Activated CD4-positive, alpha-beta T cell treated with anti-CD3 and anti-CD28 coated beads for 4 hours (primary cell): ENCODE data around the gene ESYT1.

Source experiments
- DNase-seq, 2 donors: peaks; one replicate each; pipeline ENCODE4 v3.0.0-alpha.2; 2020

Gene ESYT1, protein sequence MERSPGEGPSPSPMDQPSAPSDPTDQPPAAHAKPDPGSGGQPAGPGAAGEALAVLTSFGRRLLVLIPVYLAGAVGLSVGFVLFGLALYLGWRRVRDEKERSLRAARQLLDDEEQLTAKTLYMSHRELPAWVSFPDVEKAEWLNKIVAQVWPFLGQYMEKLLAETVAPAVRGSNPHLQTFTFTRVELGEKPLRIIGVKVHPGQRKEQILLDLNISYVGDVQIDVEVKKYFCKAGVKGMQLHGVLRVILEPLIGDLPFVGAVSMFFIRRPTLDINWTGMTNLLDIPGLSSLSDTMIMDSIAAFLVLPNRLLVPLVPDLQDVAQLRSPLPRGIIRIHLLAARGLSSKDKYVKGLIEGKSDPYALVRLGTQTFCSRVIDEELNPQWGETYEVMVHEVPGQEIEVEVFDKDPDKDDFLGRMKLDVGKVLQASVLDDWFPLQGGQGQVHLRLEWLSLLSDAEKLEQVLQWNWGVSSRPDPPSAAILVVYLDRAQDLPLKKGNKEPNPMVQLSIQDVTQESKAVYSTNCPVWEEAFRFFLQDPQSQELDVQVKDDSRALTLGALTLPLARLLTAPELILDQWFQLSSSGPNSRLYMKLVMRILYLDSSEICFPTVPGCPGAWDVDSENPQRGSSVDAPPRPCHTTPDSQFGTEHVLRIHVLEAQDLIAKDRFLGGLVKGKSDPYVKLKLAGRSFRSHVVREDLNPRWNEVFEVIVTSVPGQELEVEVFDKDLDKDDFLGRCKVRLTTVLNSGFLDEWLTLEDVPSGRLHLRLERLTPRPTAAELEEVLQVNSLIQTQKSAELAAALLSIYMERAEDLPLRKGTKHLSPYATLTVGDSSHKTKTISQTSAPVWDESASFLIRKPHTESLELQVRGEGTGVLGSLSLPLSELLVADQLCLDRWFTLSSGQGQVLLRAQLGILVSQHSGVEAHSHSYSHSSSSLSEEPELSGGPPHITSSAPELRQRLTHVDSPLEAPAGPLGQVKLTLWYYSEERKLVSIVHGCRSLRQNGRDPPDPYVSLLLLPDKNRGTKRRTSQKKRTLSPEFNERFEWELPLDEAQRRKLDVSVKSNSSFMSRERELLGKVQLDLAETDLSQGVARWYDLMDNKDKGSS

DNA sequence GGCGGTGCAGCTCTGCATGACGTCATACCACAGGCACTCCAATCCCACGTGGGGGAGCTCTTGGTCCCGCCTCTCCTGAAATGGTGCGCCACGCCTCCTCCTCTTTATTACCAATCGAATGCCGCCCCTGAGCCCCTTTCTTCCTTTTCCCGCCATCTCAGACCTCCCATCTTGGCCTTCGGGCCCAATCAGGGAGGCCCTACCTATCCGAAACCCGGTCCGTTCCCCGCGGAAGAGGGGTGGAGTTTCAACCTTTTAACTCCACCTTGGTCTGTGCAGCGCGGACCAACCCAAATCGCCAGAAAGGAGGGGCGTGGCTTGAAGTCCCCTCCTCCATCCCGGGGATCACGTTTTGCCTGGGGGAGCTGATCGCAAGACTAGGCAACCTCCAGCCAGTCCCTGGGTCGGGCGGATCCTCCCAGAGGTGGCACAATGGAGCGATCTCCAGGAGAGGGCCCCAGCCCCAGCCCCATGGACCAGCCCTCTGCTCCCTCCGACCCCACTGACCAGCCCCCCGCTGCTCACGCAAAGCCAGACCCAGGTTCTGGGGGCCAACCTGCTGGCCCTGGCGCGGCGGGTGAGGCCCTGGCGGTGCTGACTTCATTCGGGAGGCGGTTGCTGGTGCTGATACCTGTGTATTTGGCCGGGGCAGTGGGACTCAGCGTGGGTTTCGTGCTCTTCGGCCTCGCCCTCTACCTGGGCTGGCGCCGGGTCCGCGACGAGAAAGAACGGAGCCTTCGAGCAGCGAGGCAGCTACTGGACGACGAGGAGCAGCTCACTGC, at the start of gene ESYT1:
Gene ESYT1, plus strand, starts transcription at position 380 of the 782 bp plus-strand sequence. Its CDS starts 53 bp downstream, at position 433.
- DNase-seq: peak; percentile 95 to 97

DNA sequence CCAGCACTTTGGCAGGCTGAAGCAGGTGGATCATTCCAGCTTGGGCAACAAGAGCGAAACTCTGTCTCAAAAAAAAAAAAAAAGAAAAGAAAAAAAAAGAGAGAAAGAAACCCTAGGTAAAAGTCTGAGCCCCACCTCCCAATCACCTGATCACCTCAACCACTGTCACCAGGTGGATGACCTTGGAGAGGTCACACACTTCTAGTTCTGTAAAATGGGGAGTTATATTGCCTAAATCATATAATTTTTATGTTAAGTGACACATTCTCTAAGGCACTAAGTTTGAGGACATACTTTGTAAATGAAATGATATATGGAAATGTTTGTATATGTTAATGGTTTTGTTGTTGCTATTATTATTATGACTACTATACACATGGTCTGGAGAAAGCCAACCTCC, 49.6 kb upstream of the ESYT1 start:
- DNase-seq: no peak

DNA sequence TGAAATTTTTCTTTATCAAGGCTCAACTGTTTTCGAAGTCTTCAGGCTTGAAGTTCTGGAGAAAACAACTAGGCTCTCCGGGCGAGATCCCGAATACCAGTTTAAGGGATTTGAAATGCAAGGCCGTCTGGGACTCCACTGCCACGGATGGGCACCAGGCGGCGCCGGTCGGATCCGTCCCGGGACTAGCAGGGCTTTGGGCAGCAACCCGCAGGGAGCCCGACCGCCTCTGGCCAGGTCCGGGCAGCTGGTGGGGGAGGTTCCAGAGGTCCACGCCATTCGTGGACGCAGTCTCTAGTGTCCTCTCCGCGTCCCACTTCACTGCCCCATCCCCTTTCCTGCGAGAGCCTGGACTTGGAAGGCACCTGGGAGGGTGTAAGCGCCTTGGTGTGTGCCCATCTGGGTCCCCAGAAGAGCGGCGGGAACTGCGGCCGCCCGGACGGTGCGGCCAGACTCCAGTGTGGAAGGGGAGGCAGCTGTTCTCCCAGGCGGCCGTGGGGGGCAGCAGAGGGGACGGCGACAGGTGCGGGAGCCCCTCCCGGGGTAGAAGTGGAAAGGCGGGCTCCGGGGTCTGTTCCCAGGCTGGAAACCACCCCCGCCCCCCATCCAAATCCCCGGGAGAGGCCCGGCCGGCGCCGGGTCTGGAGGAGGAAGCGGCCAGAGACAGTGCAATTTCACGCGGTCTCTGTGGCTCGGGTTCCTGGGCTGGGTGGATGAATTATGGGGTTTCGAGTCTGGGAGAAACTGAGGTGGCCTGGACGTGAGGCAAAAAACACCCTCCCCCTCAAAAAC, 48.9 kb upstream of the ESYT1 start:
- DNase-seq: peak; percentile 41 to 43

GRCh38 chr12:56079723-56080555, 48.1 kb upstream of the ESYT1 start, which contains the start of gene ERBB3:
Gene ERBB3 (plus strand): TSS chr12:56080165. CDS start chr12:56080301, 136 bp downstream.
- peak; percentile 67 to 76 for DNase-seq

GRCh38 chr12:56080556-56081138, 47.4 kb upstream of the ESYT1 start:
- DNase-seq: no peak

- DNase-seq: no peak
Observed at GRCh38 chr12:56081393-56082347, 46.4 kb upstream of the ESYT1 start.

GRCh38 chr12:56082382-56082781, 45.7 kb upstream of the ESYT1 start:
- DNase-seq: no peak

GRCh38 chr12:56082967-56083366, 45.1 kb upstream of the ESYT1 start:
- DNase-seq: no peak

- peak in 1 of 2 donors; percentile 10 for DNase-seq
Observed at GRCh38 chr12:56084958-56085543, 43.0 kb upstream of the ESYT1 start.

- no peak for DNase-seq
Observed at GRCh38 chr12:56086096-56086495, 42.0 kb upstream of the ESYT1 start.

- no peak for DNase-seq
Observed at GRCh38 chr12:56086608-56087007, 41.5 kb upstream of the ESYT1 start.

- no peak for DNase-seq
Observed at GRCh38 chr12:56087220-56087619, 40.8 kb upstream of the ESYT1 start.

GRCh38 chr12:56097738-56098137, 30.3 kb upstream of the ESYT1 start:
- DNase-seq: no peak

GRCh38 chr12:56098592-56098991, 29.5 kb upstream of the ESYT1 start:
- DNase-seq: no peak

GRCh38 chr12:56099787-56100186, 28.3 kb upstream of the ESYT1 start:
- DNase-seq: no peak

GRCh38 chr12:56101045-56101444, 27.0 kb upstream of the ESYT1 start:
- no peak for DNase-seq

DNA sequence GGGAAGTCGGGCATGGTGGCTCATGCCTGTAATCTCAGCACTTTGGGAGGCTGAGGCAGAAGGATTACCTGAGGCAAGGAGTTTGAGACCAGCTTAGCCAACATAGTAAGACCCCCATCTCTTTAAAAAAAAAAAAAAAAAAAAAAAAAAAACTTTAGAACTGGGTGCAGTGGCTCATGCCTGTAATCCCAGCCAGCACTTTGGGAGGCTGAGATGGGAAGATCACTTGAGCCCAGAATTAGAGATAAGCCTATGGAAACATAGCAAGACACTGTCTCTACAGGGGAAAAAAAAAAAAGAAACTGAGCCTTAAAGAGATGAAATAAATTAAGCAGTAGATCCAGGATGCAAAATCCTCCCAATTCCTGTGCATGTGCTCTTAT, 25.4 kb upstream of the ESYT1 start:
- DNase-seq: no peak

DNA sequence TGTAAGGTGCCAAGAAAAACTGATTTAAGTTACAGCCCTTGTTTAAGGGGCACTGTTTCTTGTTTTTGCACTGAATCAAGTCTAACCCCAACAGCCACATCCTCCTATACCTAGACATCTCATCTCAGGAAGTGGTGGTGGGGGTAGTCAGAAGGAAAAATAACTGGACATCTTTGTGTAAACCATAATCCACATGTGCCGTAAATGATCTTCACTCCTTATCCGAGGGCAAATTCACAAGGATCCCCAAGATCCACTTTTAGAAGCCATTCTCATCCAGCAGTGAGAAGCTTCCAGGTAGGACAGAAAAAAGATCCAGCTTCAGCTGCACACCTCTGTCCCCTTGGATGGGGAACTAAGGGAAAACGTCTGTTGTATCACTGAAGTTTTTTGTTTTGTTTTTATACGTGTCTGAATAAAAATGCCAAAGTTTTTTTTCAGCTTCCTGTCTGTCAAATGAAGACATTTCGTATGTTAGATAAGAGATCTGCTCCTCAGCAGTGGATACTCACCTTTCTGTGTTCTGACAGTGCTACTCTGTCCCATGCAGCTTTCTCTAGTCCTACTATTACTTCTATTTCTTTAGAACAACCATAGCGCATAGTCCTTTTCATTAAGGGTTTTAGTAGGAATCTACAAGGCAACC, 24.9 kb upstream of the ESYT1 start:
- no peak for DNase-seq
